ENCODE data around the gene ARL3. TPM values are rescaled to one million over a fixed set of nuclear protein-coding genes. Genes with fewer than 3 reads are reported as not detected.

Gene ARL3
- total RNA-seq, 1 experiment from 2014 or later, result 13.3 TPM

DNA sequence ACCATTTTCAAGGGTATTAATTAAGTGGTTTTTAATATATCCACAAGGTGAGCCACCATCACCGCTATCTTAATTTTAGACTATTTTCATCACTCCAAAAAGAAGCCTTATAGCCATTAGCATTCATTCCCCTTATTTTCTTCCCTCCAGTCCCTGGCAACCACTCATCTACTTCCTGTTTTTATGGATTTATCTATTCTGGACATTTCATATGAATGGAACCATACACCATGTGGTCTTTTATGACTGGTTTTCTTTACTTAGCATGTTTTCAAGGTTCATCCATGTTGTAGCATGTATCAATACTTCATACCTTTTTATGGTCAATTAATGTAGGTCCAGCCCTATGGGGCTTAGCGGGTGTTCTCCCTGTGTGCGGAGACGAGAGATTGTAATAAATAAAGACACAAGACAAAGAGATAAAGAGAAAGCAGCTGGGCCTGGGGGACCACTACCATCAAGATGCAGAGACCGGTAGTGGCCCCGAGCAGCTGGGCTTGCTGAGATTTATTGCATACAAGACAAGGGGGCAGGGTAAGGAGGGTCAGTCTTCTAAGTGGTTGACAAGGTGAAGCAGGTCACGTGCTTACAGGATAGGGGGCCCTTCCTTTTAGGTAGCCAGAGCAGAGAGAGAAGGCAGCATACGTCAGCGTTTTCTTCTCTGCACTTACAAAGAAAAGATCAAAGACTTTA lies 44.2 kb upstream of the ARL3 start:
- no TSS peak for BruUV-seq (replicated peaks)
- Histone ChIP-seq H2AFZ (ENCODE audit: low read depth, low read length, poor library complexity, severe bottlenecking) (no peak overlapping the region), H4K20me1 (ENCODE audit: insufficient read depth) (no peaks in the 10 kb centered on the region), H3K27ac (ENCODE audit: low read depth, low read length) (no peak overlapping the region), H3K79me2 (ENCODE audit: insufficient read depth, low read length) (no peaks in the 10 kb centered on the region), H3K4me1 (ENCODE audit: control insufficient read depth in 1 of 2, insufficient read depth in 2 of 2, low read length in 2 of 2) (peaks cover 0 to 7% of the 10 kb centered on the region in 2 experiments; a peak in 2 of 4 replicates), H3K4me3 (replicated peaks in 1 of 2; ENCODE audit: low read depth in 1 of 2, low read length in 2 of 2) (no peak overlapping the region), H3K4me2 (ENCODE audit: low read length) (no peak overlapping the region), H3K9me3 (ENCODE audit: control insufficient read depth in 1 of 2, insufficient read depth in 1 of 2, low read depth in 1 of 2, low read length in 2 of 2) (no peaks in the 10 kb centered on the region), H3K9me2 (ENCODE audit: insufficient read depth) (no peaks in the 10 kb centered on the region), H3K9ac (ENCODE audit: low read length) (no peak overlapping the region), H3K36me3 (ENCODE audit: control insufficient read depth in 1 of 2, insufficient read depth in 2 of 2, low read length in 2 of 2) (no peaks in the 10 kb centered on the region), H3K27me3 (ENCODE audit: insufficient read depth, low read length) (no peaks in the 10 kb centered on the region)
- no peak for DNase-seq (ENCODE audit: low read depth, low spot score)
- ChIA-PET CTCF (no interaction called here), RAD21 (ENCODE audit: low non-redundant PET in 1 of 2, low total read pairs in 2 of 2, uncharacterized antibody in 2 of 2, unreplicated experiment in 2 of 2) (no interaction called here), POLR2A (no interaction called here)
- TF ChIP-seq FOSL1 (IDR thresholded peaks at IDR 0.05; ENCODE audit: low read depth) (no peak), SP1 (IDR thresholded peaks at IDR 0.05; ENCODE audit: low read depth) (no peak), YY1 (IDR thresholded peaks at IDR 0.05; ENCODE audit: extremely low read depth, insufficient replicate concordance, low read depth, low read length) (no peak), POLR2A (IDR thresholded peaks at IDR 0.05; ENCODE audit: borderline replicate concordance, extremely low read depth, insufficient read depth, insufficient read length) (no peak), JUND (IDR thresholded peaks at IDR 0.05) (no peak), ZNF274 (IDR thresholded peaks at IDR 0.05; ENCODE audit: low read depth, low read length) (no peak), SRF (IDR thresholded peaks at IDR 0.05; ENCODE audit: low read depth) (no peak), RAD21 (IDR thresholded peaks at IDR 0.05; ENCODE audit: low read depth) (no peak), SIN3A (IDR thresholded peaks at IDR 0.05; ENCODE audit: low read depth) (no peak), EZH2 (IDR thresholded peaks at IDR 0.05) (no peak), CEBPB (IDR thresholded peaks at IDR 0.05; ENCODE audit: low read depth) (no peak), CBX3 (IDR thresholded peaks at IDR 0.05; ENCODE audit: low read depth) (no peak), ELF1 (IDR thresholded peaks at IDR 0.05; ENCODE audit: borderline replicate concordance, low read depth) (no peak), TCF7L2 (IDR thresholded peaks at IDR 0.05; ENCODE audit: borderline replicate concordance, extremely low read depth, insufficient read depth, insufficient read length) (no peak), EZH2phosphoT487 (IDR thresholded peaks at IDR 0.05; ENCODE audit: borderline replicate concordance) (no peak), POLR2AphosphoS5 (IDR thresholded peaks at IDR 0.05; ENCODE audit: low read depth, low read length) (no peak)
- TF ChIP-seq, protein P1, sequence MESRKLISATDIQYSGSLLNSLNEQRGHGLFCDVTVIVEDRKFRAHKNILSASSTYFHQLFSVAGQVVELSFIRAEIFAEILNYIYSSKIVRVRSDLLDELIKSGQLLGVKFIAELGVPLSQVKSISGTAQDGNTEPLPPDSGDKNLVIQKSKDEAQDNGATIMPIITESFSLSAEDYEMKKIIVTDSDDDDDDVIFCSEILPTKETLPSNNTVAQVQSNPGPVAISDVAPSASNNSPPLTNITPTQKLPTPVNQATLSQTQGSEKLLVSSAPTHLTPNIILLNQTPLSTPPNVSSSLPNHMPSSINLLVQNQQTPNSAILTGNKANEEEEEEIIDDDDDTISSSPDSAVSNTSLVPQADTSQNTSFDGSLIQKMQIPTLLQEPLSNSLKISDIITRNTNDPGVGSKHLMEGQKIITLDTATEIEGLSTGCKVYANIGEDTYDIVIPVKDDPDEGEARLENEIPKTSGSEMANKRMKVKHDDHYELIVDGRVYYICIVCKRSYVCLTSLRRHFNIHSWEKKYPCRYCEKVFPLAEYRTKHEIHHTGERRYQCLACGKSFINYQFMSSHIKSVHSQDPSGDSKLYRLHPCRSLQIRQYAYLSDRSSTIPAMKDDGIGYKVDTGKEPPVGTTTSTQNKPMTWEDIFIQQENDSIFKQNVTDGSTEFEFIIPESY (IDR thresholded peaks at IDR 0.05; ENCODE audit: extremely low read depth, insufficient replicate concordance, low read length), result no peak
- TF ChIP-seq, protein P2, sequence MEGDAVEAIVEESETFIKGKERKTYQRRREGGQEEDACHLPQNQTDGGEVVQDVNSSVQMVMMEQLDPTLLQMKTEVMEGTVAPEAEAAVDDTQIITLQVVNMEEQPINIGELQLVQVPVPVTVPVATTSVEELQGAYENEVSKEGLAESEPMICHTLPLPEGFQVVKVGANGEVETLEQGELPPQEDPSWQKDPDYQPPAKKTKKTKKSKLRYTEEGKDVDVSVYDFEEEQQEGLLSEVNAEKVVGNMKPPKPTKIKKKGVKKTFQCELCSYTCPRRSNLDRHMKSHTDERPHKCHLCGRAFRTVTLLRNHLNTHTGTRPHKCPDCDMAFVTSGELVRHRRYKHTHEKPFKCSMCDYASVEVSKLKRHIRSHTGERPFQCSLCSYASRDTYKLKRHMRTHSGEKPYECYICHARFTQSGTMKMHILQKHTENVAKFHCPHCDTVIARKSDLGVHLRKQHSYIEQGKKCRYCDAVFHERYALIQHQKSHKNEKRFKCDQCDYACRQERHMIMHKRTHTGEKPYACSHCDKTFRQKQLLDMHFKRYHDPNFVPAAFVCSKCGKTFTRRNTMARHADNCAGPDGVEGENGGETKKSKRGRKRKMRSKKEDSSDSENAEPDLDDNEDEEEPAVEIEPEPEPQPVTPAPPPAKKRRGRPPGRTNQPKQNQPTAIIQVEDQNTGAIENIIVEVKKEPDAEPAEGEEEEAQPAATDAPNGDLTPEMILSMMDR (IDR thresholded peaks at IDR 0.05 in 2 of 3, conservative IDR thresholded peaks at IDR 0.05 in 1 of 3; ENCODE audit: borderline replicate concordance in 1 of 3, insufficient read depth in 1 of 3, low read depth in 2 of 3, low read length in 2 of 3), result no peak
- TF ChIP-seq, protein P3, sequence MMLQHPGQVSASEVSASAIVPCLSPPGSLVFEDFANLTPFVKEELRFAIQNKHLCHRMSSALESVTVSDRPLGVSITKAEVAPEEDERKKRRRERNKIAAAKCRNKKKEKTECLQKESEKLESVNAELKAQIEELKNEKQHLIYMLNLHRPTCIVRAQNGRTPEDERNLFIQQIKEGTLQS (IDR thresholded peaks at IDR 0.05), result no peak
- TF ChIP-seq, protein P4, sequence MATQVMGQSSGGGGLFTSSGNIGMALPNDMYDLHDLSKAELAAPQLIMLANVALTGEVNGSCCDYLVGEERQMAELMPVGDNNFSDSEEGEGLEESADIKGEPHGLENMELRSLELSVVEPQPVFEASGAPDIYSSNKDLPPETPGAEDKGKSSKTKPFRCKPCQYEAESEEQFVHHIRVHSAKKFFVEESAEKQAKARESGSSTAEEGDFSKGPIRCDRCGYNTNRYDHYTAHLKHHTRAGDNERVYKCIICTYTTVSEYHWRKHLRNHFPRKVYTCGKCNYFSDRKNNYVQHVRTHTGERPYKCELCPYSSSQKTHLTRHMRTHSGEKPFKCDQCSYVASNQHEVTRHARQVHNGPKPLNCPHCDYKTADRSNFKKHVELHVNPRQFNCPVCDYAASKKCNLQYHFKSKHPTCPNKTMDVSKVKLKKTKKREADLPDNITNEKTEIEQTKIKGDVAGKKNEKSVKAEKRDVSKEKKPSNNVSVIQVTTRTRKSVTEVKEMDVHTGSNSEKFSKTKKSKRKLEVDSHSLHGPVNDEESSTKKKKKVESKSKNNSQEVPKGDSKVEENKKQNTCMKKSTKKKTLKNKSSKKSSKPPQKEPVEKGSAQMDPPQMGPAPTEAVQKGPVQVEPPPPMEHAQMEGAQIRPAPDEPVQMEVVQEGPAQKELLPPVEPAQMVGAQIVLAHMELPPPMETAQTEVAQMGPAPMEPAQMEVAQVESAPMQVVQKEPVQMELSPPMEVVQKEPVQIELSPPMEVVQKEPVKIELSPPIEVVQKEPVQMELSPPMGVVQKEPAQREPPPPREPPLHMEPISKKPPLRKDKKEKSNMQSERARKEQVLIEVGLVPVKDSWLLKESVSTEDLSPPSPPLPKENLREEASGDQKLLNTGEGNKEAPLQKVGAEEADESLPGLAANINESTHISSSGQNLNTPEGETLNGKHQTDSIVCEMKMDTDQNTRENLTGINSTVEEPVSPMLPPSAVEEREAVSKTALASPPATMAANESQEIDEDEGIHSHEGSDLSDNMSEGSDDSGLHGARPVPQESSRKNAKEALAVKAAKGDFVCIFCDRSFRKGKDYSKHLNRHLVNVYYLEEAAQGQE (IDR thresholded peaks at IDR 0.05; ENCODE audit: low read depth), result no peak
- intact Hi-C loops (cut with micrococcal nuclease), result no loop called here
- no peak for ATAC-seq

All from HCT116 (cell line).